Choroid plexus epithelial cell (primary cell): ENCODE results near the gene LMOD2.
A peak's percentile ranks its signal among the peaks of the same experiment; 100 is the strongest.

Source experiments
- DNase-seq: peaks from one replicate; pipeline ENCODE4 v3.0.0-alpha.2; 2010; ENCODE audit warnings: low read depth
- H3K4me3 ChIP-seq: 2 replicates; pipeline ENCODE4 v1.5.1; 2011; ENCODE audit warnings: low read depth, mild to moderate bottlenecking, control low read depth, low read length, moderate library complexity
- TF ChIP-seq, protein P1 (sequence below): conservative IDR thresholded peaks from 2 replicates; pipeline ENCODE4 v1.5.1; 2011; ENCODE audit warnings: low read depth, mild to moderate bottlenecking, control low read depth, inconsistent platforms, low read length, moderate library complexity

Gene LMOD2

DNA sequence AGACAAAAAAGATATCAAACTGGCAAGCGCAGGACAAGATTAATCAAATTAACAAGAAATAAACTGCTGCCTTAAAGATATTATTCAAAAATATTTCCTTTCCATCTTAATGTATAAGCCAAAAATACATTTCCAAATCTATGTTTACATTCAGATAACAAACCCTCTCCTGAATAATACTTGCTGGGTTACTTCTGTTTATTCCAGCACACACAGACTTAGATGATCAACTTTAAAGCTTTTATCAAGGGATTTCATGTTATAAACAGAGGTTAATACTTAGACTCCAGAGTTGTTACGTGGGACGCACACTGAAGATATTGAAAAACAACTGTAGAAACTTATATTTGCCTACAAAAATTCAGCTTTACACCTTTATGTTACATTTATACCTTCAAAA is 33.6 kb downstream of the LMOD2 start:
- H3K4me3 ChIP-seq = no peak overlapping the region
- TF ChIP-seq, protein P1, sequence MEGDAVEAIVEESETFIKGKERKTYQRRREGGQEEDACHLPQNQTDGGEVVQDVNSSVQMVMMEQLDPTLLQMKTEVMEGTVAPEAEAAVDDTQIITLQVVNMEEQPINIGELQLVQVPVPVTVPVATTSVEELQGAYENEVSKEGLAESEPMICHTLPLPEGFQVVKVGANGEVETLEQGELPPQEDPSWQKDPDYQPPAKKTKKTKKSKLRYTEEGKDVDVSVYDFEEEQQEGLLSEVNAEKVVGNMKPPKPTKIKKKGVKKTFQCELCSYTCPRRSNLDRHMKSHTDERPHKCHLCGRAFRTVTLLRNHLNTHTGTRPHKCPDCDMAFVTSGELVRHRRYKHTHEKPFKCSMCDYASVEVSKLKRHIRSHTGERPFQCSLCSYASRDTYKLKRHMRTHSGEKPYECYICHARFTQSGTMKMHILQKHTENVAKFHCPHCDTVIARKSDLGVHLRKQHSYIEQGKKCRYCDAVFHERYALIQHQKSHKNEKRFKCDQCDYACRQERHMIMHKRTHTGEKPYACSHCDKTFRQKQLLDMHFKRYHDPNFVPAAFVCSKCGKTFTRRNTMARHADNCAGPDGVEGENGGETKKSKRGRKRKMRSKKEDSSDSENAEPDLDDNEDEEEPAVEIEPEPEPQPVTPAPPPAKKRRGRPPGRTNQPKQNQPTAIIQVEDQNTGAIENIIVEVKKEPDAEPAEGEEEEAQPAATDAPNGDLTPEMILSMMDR = no peak
- no peak for DNase-seq

DNA sequence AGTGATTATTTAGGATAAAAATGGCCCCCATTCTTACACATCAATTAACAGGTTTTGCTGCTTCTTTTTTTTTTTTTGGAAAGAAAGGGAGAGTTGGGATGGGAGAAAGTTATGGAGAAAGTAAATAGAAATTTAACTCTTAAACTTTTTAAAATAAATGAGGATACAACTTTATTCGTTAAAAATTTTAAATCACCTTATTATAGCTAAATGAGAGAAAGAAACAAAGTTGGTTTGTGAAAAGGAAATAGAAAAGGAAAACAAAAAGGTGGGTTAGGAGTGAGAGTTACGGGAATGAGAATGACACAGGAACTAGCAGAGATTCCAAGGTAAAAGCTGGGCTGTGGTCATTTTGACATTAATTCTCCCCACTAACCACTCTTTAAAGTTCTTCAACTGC is 34.9 kb downstream of the LMOD2 start:
- TF ChIP-seq, protein P1 = no peak
- no peak overlapping the region for H3K4me3 ChIP-seq
- no peak for DNase-seq

DNA sequence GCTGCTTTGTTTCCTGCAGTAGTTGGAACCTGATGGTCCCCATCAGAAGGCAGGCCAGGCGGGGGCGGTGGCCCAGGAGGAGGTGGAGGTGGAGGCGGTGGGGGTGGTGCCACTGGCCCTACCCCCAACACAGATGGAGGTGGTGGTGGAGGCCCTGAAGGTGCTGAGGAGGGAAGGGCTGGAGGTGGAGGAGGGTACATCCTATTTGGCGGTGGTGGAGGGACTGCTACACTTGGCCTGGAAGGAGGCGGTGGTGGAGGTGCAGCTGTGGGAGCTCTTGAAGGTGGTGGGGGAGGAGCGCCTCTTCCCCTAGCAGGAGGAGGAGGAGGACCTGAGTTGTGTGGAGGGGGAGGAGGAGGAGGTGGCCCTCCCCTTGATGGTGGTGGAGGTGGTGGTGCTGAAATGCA is 36.8 kb downstream of the LMOD2 start:
- TF ChIP-seq, protein P1 = no peak
- H3K4me3 ChIP-seq = no peak overlapping the region
- DNase-seq = no peak

DNA sequence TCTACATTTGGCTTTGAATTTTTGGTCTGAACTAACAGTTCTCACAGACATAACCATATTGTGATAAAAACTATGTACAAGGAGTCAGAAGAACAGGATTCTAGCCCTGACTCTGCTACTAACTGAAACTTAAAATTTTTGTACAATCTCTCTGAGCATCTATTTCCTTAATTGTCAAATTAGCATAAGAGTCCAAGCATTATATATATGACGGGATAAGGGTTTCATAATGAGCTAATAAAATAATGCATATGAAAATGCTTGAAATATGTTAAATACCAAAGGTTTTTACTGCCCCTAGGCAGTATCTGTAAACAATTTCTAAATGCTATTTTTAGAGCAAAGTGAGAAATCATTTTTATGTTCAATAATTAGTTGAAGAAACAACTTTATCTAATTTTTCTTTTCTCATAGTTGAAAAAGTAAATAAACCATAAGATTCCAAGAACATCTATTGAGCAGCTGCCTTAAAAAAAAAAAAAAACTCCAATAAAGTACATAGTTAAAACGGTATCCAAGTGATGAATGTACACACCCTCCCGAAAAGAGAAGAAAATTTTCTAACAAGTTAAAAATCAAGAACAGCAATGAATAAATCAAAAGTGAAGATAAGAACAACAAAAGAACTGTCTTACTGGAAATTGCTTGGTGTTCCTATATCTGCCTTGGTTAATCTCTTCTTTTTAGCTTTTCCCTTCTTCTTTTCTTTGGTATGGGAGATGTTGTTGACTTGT is 40.4 kb downstream of the LMOD2 start:
- TF ChIP-seq, protein P1 = no peak
- no peak overlapping the region for H3K4me3 ChIP-seq
- no peak for DNase-seq

DNA sequence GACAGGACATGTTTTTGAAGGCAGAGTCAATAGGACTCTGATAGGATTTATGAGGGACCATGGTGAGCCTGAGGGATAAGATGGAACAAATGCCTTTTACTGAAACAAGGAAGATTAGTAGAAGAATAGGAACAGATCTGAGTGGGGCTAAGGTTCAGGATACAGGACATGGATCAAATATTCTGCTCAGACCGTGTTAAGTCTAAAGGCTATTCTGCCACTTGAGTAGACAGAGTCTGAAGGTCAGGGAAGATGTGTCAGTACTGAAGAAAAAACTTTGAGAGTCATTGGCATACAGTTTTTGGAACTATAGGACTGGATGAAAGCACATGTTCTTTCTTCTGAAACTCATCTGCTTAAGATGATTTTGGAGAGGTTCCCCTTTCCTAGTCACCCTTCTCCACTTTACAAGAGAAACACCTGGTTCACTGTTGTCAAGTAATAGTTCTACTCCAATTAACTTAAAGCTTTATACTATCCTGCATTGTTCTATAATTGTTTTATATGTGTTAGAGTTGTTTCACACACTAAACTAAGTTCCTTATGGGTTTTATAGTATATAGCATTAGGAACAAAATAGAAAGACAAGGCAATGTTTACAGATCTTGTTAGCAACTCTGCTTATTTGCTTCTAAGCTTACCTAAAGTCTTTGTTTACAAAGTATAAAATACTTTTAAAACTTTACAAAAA is 49.7 kb downstream of the LMOD2 start:
- DNase-seq = no peak
- TF ChIP-seq, protein P1 = no peak

DNA sequence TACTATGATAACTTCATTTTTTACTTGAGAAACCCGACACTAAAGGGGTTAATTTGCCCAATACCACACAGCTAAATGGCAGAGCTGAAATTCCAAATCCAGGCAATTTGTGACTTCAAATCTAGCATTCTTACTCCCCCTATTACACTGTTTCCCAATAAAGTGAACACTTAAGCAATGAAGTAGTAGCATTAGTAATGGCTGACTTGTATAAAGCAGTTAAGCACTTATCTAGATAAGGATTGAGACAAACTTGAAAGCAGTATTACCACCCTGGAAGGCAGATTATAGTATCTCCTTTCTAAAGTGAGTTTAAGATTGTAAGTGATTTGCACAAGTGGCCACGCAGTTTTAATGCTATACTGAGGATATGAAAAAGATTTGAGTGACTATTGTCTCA is 53.9 kb downstream of the LMOD2 start:
- DNase-seq = peak; percentile 39
- H3K4me3 ChIP-seq = no peak overlapping the region

More for the DNA sequence above, 49.7 kb downstream of the LMOD2 start:
- H3K4me3 ChIP-seq = no peak overlapping the region

More for the DNA sequence above, 53.9 kb downstream of the LMOD2 start:
- TF ChIP-seq, protein P1 = no peak
